ENCODE results near the gene DCAF17.

DNA sequence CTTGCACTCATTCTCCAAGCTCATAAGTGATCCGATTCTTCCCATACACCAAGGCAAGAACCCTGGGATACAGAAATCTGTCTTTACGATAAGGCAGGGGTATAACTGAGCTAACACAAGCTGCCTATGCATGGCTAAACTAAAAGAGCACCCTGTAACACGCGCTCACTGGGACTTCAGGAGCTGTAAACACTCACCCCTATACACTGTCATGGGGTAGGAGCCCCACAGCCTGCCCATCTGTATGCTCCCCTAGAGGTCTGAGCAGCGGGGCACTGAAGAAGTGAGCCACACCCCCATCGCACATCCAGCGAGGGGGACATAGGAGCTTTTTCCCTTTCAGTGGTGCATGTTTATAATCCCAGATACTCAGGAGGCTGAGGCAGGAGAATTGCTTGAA is 47.0 kb upstream of the DCAF17 start:
- TF ChIP-seq, protein P1, sequence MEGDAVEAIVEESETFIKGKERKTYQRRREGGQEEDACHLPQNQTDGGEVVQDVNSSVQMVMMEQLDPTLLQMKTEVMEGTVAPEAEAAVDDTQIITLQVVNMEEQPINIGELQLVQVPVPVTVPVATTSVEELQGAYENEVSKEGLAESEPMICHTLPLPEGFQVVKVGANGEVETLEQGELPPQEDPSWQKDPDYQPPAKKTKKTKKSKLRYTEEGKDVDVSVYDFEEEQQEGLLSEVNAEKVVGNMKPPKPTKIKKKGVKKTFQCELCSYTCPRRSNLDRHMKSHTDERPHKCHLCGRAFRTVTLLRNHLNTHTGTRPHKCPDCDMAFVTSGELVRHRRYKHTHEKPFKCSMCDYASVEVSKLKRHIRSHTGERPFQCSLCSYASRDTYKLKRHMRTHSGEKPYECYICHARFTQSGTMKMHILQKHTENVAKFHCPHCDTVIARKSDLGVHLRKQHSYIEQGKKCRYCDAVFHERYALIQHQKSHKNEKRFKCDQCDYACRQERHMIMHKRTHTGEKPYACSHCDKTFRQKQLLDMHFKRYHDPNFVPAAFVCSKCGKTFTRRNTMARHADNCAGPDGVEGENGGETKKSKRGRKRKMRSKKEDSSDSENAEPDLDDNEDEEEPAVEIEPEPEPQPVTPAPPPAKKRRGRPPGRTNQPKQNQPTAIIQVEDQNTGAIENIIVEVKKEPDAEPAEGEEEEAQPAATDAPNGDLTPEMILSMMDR (IDR thresholded peaks at IDR 0.05) = no peak
- TF ChIP-seq POLR2A (IDR thresholded peaks at IDR 0.05) (no peak), POLR2AphosphoS5 (IDR thresholded peaks at IDR 0.05) (no peak)

All from gastroesophageal sphincter (tissue), 3 donors.